Smooth muscle cell (in vitro differentiated cells): ENCODE data around the gene CPLX3. TPM values are rescaled to one million over a fixed set of nuclear protein-coding genes. Genes with fewer than 3 reads are reported as not detected.

ENCODE experiments used
- DNase-seq: peaks from one replicate; lab custom pipeline; 2025; ENCODE audit not compliant: unreplicated experiment; lab: John Stamatoyannopoulos, UW
- H2AFZ ChIP-seq: fragments of 200-600 bp; sonication (generic); 2 replicates; pipeline ENCODE4 v1.6.0; 2016; ENCODE audit warnings: antibody characterized with exemption, low read depth, mild to moderate bottlenecking
- H3F3A ChIP-seq: fragments of 200-600 bp; sonication (generic); 2 replicates; pipeline ENCODE4 v1.6.0; 2017; ENCODE audit warnings: antibody characterized with exemption, low read depth
- H3K27ac ChIP-seq: fragments of 200-600 bp; sonication (generic); 2 replicates; pipeline ENCODE4 v1.5.1; 2016; ENCODE audit warnings: low read depth, mild to moderate bottlenecking
- H3K27me3 ChIP-seq: fragments of 200-600 bp; sonication (generic); 2 replicates; pipeline ENCODE4 v1.6.1; 2016; ENCODE audit warnings: low read depth, mild to moderate bottlenecking
- H3K36me3 ChIP-seq: fragments of 200-600 bp; sonication (generic); 2 replicates; pipeline ENCODE4 v1.5.1; 2016; ENCODE audit warnings: low read depth
- H3K4me1 ChIP-seq: fragments of 200-600 bp; sonication (generic); 2 replicates; pipeline ENCODE4 v1.5.1; 2016; ENCODE audit warnings: low read depth
- H3K4me2 ChIP-seq: fragments of 200-600 bp; sonication (generic); 2 replicates; pipeline ENCODE4 v1.6.0; 2016; ENCODE audit warnings: mild to moderate bottlenecking
- H3K4me3 ChIP-seq: fragments of 200-600 bp; sonication (generic); 2 replicates; pipeline ENCODE4 v1.5.1; 2016; ENCODE audit warnings: mild to moderate bottlenecking
- H3K79me2 ChIP-seq: fragments of 200-600 bp; sonication (generic); 2 replicates; pipeline ENCODE4 v1.6.0; 2016; ENCODE audit warnings: low read depth, mild to moderate bottlenecking
- H3K9ac ChIP-seq: fragments of 200-600 bp; sonication (generic); 2 replicates; pipeline ENCODE4 v1.6.0; 2016; ENCODE audit warnings: low read depth
- H3K9me3 ChIP-seq: fragments of 200-600 bp; sonication (generic); replicated peaks from 2 replicates; pipeline ENCODE4 v1.5.1; 2016; ENCODE audit warnings: low read depth
- H4K20me1 ChIP-seq: fragments of 200-600 bp; sonication (generic); 2 replicates; pipeline ENCODE4 v1.6.0; 2016; ENCODE audit warnings: low read depth
- WGBS: methylation state at CpG from one replicate; pipeline ENCODE4 v1.1.7; 2016; ENCODE audit warnings: low lambda C conversion rate; 5-methylcytosine and 5-hydroxymethylcytosine counted together
- polyA plus RNA-seq: library from polyadenylated mRNA; unstranded; fragments of >200 nt; fragmentation: Nextera tagmentation; extraction: Ambion mirVana; gene quantifications from 2 replicates; pipeline ENCODE4 v1.2.1, GENCODE V29; 2016
- total RNA-seq: library from RNA; depleted of rRNA; stranded (reverse); fragments of >200 nt; gene quantifications from 2 replicates; pipeline ENCODE4 v1.2.3, GENCODE V29; 2014
- TF ChIP-seq, protein P1 (sequence below): fragments of 200-600 bp; sonication (generic); IDR thresholded peaks from 2 replicates; pipeline ENCODE4 v1.5.1; 2017; ENCODE audit warnings: borderline replicate concordance, mild to moderate bottlenecking, antibody characterized with exemption; ENCODE audit not compliant: insufficient read depth, poor library complexity, severe bottlenecking

The CPLX3 gene
- total and polyA plus RNA-seq, 2 experiments from 2014 or later: 0.22 TPM; not detected in 1

DNA sequence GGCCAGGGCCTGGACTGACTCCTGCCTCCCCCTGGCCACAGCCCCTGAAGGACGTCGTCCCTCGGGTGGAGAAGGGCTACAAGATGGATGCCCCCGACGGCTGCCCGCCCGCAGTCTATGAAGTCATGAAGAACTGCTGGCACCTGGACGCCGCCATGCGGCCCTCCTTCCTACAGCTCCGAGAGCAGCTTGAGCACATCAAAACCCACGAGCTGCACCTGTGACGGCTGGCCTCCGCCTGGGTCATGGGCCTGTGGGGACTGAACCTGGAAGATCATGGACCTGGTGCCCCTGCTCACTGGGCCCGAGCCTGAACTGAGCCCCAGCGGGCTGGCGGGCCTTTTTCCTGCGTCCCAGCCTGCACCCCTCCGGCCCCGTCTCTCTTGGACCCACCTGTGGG, 24.1 kb upstream of the CPLX3 start:
- Histone ChIP-seq H3K79me2 (no peaks in the 10 kb centered on the region), H3K4me1 (no peaks in the 10 kb centered on the region), H3K36me3 (no peaks in the 10 kb centered on the region), H3K9ac (no peak overlapping the region), H3K4me3 (no peak overlapping the region), H3K4me2 (no peak overlapping the region), H4K20me1 (peaks cover 20% of the 10 kb centered on the region), H3K27ac (no peak overlapping the region), H3F3A (no peaks in the 10 kb centered on the region), H3K27me3 (no peaks in the 10 kb centered on the region), H3K9me3 (no peaks in the 10 kb centered on the region), H2AFZ (no peak overlapping the region)
- DNase-seq: no peak
- TF ChIP-seq, protein P1, sequence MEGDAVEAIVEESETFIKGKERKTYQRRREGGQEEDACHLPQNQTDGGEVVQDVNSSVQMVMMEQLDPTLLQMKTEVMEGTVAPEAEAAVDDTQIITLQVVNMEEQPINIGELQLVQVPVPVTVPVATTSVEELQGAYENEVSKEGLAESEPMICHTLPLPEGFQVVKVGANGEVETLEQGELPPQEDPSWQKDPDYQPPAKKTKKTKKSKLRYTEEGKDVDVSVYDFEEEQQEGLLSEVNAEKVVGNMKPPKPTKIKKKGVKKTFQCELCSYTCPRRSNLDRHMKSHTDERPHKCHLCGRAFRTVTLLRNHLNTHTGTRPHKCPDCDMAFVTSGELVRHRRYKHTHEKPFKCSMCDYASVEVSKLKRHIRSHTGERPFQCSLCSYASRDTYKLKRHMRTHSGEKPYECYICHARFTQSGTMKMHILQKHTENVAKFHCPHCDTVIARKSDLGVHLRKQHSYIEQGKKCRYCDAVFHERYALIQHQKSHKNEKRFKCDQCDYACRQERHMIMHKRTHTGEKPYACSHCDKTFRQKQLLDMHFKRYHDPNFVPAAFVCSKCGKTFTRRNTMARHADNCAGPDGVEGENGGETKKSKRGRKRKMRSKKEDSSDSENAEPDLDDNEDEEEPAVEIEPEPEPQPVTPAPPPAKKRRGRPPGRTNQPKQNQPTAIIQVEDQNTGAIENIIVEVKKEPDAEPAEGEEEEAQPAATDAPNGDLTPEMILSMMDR: no peak
- 97% methylated on average over 13 of the region's 20 CpGs for WGBS

DNA sequence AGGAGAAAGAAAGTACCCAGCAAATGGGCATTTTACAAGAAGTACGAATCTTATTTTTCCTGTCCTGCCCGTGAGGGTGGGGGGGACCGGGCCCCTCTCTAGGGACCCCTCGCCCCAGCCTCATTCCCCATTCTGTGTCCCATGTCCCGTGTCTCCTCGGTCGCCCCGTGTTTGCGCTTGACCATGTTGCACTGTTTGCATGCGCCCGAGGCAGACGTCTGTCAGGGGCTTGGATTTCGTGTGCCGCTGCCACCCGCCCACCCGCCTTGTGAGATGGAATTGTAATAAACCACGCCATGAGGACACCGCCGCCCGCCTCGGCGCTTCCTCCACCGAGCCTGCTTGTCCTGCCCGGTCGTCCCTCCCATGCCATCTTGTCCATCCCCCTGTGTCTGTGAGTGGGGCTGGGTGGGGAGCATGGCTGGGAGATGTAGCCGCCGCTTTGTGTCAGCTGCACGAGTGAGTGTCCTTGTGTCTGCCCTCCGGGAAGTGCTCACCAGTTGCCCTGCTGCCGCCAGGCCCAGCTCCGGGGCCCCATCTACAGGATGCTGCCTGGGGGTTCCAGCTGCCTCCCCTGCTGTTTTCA, 23.5 kb upstream of the CPLX3 start:
- H3K4me2 ChIP-seq: no peak overlapping the region
- DNase-seq: no peak
- no peaks in the 10 kb centered on the region for H3K79me2 ChIP-seq
- H3K4me1 ChIP-seq: no peaks in the 10 kb centered on the region
- no peak overlapping the region for H3K9ac ChIP-seq
- no peaks in the 10 kb centered on the region for H3K27me3 ChIP-seq
- no peak overlapping the region for H2AFZ ChIP-seq
- H3K36me3 ChIP-seq: no peaks in the 10 kb centered on the region
- no peaks in the 10 kb centered on the region for H3K9me3 ChIP-seq
- no peaks in the 10 kb centered on the region for H3F3A ChIP-seq
- H4K20me1 ChIP-seq: peaks cover 13% of the 10 kb centered on the region
- no peak overlapping the region for H3K4me3 ChIP-seq
- H3K27ac ChIP-seq: no peak overlapping the region
- TF ChIP-seq, protein P1: no peak
- WGBS: 98% methylated on average over 31 of the region's 31 CpGs

DNA sequence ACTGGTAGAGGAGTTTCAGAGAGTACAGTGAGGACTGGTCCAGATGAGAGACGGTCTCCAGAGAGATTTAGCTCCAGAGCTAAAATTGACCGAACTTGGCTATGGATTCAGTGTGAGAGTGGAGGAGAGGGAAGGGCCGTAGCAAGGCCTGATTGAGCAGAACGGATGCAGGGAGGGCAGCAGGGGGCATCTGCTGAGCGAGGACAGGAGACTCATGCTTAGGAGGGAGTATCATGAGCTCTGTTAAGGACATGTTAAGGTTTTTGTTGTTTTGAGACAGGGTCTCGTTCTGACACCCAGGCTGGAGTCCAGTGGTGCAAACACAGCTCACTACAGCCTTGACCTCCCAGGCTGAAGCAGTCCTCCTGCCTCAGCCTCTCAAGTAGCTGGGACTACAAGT, 21.5 kb upstream of the CPLX3 start:
- Histone ChIP-seq H2AFZ (no peak overlapping the region), H3K27me3 (no peaks in the 10 kb centered on the region), H3F3A (no peaks in the 10 kb centered on the region), H3K4me3 (no peak overlapping the region), H3K4me2 (no peak overlapping the region), H4K20me1 (peaks cover 5% of the 10 kb centered on the region), H3K4me1 (no peaks in the 10 kb centered on the region), H3K9me3 (no peaks in the 10 kb centered on the region), H3K36me3 (no peaks in the 10 kb centered on the region), H3K27ac (no peak overlapping the region), H3K9ac (no peak overlapping the region), H3K79me2 (no peaks in the 10 kb centered on the region)
- DNase-seq: no peak
- TF ChIP-seq, protein P1: no peak
- 94% methylated on average over 6 of the region's 6 CpGs for WGBS

DNA sequence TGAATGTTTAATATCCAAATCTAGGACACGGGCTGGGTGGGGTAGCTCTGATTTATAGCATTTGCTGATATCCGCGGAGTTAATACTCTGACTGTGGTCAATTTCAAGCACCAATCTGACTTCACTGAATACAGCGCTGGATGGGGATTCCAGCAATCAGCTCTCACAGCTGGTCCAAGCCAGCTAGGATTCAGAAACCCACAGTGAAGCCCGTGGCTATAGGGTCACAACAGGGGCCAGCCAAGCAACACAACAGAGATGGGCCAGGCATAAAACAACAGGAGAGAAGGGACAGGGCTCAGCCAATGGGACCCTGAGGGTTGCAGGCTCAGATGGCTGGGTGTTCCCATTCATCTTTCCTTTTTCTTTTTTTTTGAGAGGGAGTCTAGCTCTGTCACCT, 19.1 kb upstream of the CPLX3 start:
- Histone ChIP-seq H3K79me2 (no peaks in the 10 kb centered on the region), H3K4me3 (no peak overlapping the region), H3K4me2 (no peak overlapping the region), H2AFZ (no peak overlapping the region), H3K9ac (no peak overlapping the region), H3K27ac (no peak overlapping the region), H4K20me1 (no peaks in the 10 kb centered on the region), H3F3A (no peaks in the 10 kb centered on the region), H3K36me3 (no peaks in the 10 kb centered on the region), H3K27me3 (no peaks in the 10 kb centered on the region), H3K9me3 (no peaks in the 10 kb centered on the region), H3K4me1 (no peaks in the 10 kb centered on the region)
- no peak for DNase-seq
- TF ChIP-seq, protein P1: no peak
- WGBS: 86% methylated on average over 5 of the region's 5 CpGs
